Prostate gland (tissue), 2 donors: ENCODE results near the gene WFIKKN1.

Experiments used
- CTCF ChIP-seq, 4 experiments: fragments of 200-600 bp in 2 of 4; fragments of 450-650 bp in 2 of 4; sonication (generic) in 2 of 4; IDR thresholded peaks; 1 replicate in 3 of 4; 2 replicates in 1 of 4; pipeline ENCODE4 v1.5.1; 2016 to 2019; ENCODE audit warnings: antibody characterized with exemption in 4 of 4, mild to moderate bottlenecking in 2 of 4, moderate library complexity in 2 of 4
- POLR2A ChIP-seq: fragments of 450-650 bp; IDR thresholded peaks from one replicate; pipeline ENCODE4 v1.6.1; 2016; ENCODE audit warnings: antibody characterized with exemption, mild to moderate bottlenecking
- POLR2AphosphoS5 ChIP-seq: sonication (generic); formaldehyde crosslinking; IDR thresholded peaks from one replicate; pipeline ENCODE4 v1.6.1; 2017; ENCODE audit warnings: antibody characterized with exemption

GRCh38 chr16:649631-650030 lies 18.8 kb downstream of the WFIKKN1 start:
- TF ChIP-seq POLR2A: no peak
- no peak for TF ChIP-seq CTCF (IDR thresholded peaks at IDR 0.05)
- no peak for TF ChIP-seq POLR2AphosphoS5
